ENCODE results near the gene NTN3.

The NTN3 gene

DNA sequence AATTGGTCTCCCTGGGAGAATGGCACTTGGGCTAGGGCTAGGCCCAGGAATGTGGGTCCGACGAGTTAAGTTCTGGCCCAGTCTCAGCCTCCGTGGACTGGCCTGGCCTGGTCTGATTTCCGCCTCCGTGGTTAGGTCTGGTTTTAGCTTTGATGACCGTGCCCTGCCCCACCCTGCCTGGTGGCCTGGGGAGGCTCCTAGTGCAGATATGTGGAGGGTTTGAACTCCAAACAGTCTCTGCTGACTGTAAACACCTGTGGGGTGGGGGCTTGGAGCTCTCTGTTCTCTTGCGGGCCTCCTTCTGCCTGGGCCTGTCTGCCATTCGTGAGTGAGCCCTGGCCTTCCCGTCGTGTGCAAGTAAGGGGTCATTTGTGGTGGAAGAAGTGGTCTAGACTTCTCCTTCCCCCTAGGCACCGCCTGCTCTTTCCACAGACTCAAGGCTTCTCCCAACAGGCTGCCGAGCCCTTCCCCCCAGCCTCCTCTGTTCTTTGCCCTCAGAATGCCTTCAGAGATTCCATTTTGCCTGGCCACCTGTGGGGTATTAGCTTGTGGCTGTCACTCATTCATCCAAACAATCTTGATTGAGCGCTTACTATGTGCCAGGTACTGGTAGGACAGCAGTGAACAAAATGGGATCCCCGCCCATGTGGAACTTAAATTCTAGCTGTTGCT, 44.2 kb downstream of the NTN3 start:
- DNase-seq = no peak

DNA sequence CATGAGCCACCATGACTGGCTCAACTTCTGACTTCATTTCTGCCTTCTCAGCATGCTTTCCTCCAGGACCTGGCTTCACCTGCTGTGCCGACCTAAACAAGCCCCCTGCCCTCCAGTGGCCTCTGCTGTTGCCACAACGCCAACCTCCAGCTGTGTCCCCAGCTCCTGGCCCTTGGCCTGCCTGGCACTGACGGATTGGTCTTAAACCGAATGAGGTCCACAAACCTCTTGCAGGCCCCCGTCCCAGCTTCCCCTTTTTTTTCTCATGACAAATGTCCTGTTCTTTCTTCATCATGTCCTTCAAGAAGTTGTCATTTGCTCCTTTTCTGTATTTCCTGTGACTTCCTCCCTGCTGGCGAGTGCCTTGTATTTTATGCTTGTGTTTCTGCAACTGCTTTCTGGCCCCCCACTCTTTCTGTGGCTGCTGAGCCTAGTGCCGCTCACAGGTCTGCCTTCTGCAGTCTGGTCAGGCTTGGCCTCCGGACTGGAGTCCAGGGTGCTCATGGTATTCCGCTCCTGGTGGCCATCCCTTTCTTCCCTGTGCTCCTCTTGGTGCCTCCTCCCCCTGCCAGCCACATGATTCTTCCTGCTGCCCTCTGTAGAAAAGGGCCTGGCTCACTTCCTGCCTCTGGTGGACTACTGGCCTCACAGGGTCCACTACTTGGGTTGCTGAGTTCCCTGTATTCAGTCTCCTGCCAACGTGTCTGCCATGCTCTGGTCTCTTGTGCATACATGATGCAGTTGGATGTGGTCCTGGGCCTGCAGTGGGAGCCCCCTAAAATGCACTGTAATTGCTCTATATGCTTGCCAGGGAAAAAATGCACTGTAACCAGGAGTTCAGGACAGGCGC, 45.5 kb downstream of the NTN3 start:
- no peak for DNase-seq

DNA sequence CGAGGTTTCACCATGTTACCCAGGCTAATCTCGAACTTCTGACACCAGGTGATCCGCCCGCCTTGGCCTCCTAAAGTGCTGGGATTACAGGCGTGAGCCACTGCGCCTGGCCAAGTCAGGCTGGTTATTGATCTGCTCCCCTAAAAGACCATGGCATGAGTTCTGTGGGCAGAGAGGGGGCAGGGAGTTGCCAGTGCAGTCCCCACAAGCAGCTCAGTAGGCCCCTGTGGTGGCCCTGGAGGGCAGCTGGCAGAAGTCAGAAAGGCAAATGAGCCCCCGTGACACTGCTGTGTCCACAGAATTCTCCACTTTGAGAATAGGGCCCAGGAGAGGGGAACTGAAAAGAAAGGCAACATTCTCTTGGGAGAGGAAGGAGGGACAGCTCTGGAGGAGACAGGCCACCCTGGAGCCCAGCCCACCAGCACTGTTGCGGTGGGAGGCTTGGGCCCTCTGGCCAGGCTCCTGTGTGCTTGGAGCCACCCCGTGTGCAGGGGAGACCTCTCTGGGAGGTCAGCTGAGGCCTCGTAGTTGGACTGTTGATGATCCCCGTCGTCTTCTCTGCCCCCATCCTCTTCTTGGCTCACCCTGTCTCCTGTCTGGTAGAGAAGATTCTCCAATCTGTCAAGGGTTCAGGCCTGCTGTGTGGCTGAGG, 47.0 kb downstream of the NTN3 start:
- no peak for DNase-seq

DNA sequence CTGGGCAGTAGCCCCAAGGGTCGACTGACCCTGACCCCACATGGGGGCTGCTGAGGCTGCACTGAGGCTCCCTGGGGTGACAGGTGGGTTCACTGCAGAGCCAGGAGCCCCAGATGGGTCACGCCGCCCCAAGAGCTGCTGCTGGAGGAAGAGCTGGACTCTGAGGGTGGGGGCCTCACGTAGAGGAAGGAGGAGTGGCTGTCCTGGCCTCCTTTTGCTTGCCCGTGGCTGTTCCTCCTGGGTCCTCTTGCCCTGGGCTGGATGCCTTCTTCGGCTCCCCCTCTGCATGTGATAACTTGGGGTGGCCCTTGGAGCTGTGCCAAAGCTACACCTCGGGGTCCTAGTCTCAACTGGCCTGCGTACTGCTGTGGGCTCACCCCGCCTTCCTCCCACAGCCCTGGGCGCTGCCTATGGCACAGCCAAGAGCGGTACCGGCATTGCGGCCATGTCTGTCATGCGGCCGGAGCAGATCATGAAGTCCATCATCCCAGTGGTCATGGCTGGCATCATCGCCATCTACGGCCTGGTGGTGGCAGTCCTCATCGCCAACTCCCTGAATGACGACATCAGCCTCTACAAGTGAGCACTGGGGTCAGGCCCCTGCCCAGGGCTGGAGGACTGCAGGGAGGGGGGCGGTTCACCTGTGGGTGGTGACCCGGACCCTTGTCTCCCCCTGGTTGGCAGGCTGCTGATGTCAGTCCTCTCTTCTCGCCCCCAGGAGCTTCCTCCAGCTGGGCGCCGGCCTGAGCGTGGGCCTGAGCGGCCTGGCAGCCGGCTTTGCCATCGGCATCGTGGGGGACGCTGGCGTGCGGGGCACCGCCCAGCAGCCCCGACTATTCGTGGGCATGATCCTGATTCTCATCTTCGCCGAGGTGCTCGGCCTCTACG, 48.0 kb downstream of the NTN3 start:
- no peak for DNase-seq

DNA sequence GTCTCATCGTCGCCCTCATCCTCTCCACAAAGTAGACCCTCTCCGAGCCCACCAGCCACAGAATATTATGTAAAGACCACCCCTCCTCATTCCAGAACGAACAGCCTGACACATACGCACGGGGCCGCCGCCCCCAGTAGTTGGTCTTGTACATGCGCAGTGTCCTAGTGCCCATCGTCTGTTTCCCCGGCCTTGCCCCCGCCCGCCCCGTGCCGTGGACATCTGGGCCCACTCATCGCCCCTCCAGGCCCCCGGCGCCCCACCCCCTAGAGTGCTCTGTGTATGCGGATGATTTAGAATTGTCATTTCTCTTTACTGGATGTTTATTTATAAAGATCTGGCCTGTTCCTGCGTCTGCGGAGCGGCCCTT, 48.6 kb downstream of the NTN3 start:
- DNase-seq = no peak

DNA sequence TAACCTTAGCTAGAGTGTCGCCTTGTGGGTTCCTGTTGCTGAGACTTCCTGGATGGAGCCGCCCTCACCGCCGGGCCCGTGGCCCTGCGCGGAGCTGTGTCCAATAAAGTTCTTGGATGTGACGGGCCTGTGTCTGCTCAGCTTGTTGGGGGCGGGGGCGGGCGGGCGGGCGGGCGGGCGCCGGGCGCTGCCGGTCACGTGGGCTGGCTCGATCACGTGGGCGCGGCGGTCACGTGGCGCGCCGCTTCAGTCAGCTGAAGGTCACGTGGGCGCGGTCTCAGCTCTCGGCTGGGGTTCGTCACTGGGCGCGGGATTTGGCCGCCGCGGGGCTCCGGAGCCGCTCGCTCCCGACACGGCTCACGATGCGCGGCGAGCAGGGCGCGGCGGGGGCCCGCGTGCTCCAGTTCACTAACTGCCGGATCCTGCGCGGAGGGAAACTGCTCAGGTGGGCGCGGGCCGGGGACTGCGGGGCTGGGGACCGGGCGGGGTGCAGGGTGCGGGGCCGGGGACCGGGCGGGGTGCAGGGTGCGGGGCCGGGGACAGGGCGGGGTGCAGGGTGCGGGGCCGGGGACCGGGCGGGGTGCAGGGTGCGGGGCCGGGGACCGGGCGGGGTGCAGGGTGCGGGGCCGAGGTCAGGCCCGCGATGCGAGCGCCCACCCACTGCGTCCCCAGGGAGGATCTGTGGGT, 49.1 kb downstream of the NTN3 start, which contains the start of gene AMDHD2:
Gene AMDHD2, plus strand, starts transcription at position 275 of the 687 bp plus-strand sequence. Its CDS starts 88 bp downstream, at position 363.
- peak; percentile 75 to 87 (median 82) for DNase-seq

DNA sequence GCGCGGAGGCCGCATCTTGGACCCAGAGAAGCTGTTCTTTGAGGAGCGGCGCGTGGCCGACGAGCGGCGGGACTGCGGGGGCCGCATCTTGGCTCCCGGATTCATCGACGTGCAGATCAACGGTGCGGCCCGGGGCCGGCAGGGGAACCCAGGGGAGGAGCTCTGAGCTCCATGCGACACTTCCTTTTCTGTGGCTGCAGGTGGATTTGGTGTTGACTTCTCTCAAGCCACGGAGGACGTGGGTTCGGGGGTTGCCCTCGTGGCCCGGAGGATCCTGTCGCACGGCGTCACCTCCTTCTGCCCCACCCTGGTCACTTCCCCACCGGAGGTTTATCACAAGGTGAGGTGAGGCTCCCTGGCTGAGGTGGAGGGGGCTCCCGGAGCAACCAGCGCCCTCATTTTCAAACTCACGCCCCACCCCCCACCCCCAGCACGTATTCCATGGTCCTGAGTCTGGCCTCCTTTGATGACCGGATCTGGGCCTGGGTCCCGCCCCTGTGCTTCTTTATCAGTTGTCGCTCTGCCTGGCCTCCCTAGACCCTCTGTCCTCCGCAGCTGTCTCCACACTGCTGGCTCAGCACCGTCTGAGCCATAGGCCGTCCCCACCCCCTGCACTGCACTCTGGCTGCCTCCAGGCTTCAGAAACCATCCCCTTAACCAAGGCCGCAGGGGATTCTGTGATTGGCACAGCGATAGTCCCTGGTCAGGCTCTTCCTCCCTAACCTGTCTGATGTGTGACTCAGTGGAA, 49.9 kb downstream of the NTN3 start:
- DNase-seq = peak in 2 of 4 experiments; percentile 56 to 57
